Measurements from ENCODE around the gene HARS1.
A peak's percentile ranks its signal among the peaks of the same experiment; 100 is the strongest.
"Not testable (repeated sequence)": the region's sequence is repeated elsewhere in the genome, so short reads cannot be mapped to it uniquely, and the experiment has no call there.

HARS1 gene, protein sequence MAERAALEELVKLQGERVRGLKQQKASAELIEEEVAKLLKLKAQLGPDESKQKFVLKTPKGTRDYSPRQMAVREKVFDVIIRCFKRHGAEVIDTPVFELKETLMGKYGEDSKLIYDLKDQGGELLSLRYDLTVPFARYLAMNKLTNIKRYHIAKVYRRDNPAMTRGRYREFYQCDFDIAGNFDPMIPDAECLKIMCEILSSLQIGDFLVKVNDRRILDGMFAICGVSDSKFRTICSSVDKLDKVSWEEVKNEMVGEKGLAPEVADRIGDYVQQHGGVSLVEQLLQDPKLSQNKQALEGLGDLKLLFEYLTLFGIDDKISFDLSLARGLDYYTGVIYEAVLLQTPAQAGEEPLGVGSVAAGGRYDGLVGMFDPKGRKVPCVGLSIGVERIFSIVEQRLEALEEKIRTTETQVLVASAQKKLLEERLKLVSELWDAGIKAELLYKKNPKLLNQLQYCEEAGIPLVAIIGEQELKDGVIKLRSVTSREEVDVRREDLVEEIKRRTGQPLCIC

DNA sequence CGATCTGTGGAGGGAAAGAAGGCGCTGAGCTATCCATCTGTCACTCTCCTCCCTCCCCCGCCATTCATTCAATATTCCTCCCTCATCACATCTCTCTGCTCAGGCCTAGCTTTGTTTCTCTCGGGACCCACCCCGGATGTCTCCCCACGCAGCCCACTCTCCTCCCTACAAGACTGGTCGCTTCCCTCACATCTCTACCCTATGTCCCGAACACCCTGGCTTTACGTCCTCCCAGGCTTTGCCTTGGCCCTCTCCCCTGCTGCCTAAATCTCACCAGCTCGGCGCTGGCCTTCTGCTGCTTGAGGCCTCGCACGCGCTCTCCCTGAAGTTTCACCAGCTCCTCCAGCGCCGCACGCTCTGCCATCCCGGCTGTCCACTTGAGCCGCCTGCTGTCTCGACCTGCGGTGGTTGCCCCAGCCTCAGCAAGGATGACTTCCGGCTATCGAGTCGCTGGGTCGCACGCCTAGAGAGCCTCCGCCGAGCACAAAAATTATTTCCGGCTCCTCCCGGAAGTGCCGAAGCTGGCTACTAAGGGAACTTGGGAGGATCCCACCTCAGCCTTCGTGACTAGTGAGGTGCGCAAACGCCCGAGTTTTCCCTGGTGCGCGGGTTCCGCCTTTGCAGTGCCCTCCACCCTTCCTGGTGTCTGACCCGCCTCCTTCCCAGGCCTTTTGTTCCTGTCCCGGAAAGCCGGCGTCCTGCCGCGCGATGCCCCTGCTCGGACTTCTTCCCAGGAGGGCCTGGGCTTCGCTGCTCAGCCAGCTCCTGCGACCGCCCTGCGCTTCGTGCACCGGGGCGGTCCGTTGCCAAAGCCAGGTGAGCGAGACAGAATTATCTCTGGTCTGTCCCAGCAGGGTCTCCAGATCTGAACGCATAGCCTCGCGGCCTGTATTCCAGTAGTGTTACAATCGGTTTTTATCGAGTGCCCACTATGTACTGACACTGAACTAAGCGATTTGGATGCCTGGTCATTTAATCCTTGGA, at the start of gene HARS1, which contains the start of gene HARS2:
TSS of gene HARS1 (minus strand) at position 430 of the 984 bp plus-strand sequence. CDS start at position 364, 66 bp downstream.
TSS of gene HARS2 (plus strand) at position 515 of the 984 bp plus-strand sequence. CDS start at position 709, 194 bp downstream.
- peak; percentile 67 for DNase-seq

DNA sequence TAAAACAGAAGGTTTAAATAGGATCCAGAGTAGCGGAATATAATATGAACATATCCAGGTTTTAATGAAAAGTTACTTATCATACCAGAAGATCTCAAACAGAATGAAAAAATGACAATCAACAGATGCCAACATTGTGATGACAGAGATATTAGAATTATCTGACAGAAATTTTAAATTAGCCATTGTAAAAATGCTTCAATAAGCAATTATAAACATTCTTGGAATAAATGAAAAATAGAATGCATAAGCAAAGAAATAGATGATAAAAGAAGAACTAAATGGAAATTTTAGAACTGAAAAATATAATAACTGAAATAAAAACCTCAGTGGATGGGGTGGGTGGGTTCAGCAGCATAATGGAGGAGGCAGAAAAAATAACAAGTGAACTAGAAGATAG, 46.3 kb upstream of the HARS1 start:
- DNase-seq = no peak

DNA sequence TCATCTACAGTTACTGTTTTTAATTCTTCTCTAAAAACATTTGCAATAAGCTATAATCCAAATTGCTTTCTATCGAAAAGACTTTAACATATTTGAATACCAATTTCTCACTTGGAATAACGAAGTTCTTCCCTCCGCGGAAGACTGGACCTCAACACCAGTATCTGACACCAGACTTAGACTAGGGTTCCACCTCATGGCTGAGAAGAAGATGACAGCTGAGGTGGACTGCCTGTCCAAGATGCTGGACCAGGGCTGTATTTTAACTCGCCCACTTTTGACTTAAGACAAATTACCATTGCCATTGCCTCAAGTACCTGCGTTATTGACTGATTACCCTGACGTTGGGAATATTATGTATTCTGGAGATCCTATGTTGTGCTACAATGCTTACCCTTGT, 43.2 kb upstream of the HARS1 start:
- DNase-seq = no peak

DNA sequence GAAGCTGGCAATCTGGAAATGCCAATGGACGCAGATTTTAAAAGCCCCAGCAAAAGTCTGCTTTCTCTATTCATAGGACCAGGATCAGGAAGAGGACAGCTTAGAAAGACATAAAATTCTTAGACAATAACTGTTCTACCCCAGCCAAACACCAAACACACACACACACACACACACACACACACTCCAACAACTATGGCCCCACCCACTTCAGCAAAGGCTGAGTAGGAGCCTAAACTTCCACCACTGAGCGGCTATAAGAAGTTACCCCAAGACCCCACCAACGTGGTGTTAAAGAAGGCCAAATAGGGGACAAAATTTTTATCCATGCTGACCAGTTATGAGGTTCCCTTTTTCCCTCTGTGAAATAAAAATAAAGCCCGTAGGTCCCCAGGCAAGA, 41.9 kb upstream of the HARS1 start:
- no peak for DNase-seq

DNA sequence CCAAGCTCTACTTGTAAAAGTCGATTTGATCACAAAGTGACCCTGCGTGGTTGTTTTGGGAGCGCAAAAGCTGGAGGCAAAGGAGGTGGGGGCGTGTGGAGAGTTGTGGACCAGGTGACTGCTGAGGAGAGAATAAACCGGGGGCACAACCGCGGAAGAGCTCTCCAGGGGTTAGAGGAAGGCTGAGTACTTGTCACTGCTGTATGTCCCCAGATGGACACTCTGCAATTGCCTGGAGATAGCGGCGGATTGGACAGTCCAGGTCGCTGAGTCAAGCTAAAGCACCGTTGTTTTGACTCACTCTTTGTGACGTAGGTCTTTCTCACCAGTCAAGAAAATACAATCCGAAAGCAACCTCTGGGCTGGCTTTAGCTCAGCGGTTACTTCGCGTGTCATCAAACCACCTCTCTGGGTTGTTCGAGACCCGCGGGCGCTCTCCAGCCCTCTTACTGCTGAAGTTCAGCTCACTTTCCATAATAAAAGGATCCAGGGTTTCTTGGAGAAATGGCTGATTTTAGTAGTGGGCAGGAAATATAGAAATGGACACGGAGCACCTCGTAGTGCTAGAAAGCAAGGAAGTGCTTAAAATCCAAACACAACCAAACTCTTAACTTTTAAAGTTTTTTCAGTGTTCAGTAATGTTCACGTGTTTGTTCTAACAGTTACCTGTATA, 34.8 kb upstream of the HARS1 start:
- DNase-seq = peak; percentile 24

DNA sequence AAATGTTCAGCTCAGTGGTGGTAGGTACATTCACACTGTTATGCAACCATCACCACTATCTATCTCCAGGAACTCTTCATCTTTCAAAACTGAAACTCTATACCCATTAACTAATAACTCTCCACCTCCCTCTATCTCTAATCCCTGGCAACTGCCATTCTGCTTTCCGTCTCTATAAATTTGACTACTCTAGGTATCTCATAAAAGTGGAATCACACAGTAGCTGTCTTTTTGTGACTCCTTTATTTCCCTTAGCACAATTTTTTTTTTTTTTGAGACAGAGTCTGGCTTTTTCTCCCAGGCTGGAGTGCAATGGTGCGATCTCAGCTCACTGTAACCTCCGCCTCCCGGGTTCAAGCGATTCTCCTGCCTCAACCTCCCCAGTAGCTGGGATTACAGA, 30.2 kb upstream of the HARS1 start:
- DNase-seq = not testable (repeated sequence)

DNA sequence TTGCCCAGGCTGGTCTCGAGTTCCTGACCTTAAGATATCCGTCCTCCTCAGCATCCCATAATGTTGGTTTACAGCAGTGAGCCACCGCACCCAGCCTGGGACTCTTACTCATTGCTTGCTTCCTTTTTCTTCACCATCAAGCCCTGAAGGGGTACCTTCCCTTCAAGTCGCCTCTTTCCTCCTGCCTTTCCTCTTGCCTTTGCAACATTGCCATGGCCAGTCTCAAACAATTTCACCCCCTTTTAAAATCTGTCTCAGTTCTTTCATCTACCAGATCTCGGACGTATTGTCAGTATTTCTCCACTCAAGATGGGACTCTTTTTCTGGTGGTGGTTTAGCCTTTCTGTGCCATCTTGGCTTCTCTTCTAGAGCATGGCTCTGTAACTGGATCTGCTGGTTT, 29.6 kb upstream of the HARS1 start:
- not testable (repeated sequence) for DNase-seq

DNA sequence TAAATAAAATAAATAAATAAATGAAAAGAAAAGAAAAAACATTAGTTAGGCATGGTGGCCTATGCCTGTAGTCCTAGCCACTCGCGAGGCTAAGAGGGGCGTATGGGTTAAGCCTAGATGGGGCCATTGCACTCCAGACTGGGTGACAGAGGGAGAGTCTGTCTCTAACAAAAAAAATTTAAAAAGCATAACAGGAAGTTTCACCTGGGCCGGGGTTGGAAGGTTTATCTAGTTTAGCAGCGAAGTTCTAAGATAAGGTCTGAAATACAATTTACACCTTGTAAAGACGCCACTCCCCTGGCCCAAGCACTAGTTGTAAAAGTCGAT, 27.1 kb upstream of the HARS1 start:
- DNase-seq = no peak

DNA sequence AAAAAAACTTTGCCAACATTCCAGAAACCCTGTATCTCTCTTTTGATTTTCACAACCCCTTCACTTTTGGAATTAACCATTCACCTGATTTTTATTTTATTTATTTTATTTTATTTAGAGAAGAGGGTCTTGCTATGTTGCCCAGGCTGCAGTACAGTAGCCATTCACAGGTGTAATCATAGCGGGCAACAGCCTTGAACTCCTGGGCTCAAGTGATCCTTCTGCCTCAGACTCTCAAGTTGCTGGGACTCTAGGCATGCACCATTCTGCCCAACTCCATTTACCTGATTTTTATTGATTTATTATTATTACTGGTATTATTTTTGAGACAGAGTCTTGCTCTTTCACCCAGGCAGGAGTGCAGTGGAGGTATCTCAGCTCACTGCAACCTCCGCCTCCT, 25.1 kb upstream of the HARS1 start:
- DNase-seq = not testable (repeated sequence)

DNA sequence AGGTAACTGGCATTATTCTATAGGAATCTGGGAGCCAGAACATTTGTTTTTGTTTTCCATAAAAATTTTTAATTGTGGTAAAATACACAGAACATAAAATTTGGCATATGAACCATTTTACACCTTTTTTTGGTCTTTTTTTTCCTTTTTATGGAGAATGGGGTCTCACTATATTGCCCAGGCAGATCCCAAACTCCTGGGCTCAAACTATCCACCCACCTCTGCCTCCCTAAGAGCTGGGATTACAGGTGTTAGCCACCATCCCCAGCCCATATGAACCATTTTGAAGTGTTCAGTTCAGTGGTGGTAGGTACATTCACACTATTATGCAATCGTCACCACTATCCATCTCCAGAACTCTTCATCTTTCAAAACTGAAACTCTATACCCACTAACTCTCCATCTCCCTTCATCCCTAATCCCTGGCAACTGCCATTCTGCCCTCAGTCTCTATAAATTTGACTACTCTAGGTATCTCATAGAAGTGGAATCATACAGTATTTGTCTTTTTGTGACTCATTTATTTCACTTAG, 22.5 kb upstream of the HARS1 start:
- DNase-seq = no peak

DNA sequence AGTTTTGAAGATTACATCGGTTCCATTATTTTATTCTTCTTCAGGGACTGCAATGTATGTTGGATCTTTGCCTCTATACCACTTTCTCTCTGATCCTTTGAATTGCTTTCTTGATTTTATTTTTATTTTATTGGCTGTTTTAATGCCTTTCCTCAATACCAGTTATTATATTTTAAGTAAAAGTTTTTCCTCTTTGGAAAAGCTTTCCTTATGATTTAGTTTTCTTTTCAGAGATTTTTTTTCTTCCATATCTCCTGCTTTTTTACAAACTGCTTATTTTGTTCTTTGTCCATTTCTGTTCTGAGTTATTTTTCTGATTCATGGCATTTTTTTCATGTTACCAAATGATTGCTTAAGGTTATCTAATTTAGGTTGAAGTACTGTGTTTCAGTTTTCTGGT, 20.6 kb upstream of the HARS1 start:
- no peak for DNase-seq

DNA sequence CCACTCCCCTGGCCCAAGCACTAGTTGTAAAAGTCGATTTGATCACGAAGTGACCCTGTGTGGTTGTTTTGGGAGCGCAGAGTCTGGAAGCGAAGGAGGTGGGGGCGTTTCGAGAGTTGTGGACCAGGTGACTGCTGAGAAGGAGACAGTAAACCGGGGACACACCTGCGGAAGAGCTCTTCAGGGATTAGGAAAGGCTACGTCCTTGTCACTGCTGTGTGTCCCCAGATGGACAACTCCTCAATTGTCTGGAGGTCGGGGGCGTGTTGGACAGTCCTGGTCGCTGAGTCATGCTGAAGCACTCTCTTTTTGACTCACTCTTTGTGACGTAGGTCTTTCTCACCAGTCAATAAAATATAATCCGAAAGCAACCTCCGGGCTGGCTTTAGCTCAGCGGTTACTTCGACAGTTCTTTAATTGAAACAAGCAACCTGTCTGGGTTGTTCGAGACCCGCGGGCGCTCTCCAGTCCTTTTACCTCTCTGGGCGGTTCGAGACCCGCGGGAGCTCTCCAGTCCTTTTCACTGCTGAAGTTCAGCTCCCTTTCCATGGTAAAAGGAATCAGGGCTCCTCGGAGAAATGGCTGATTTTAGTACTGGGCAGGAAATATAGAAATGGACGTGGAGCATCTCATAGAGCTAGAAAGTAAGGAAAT, 19.9 kb upstream of the HARS1 start:
- peak; percentile 73 for DNase-seq

DNA sequence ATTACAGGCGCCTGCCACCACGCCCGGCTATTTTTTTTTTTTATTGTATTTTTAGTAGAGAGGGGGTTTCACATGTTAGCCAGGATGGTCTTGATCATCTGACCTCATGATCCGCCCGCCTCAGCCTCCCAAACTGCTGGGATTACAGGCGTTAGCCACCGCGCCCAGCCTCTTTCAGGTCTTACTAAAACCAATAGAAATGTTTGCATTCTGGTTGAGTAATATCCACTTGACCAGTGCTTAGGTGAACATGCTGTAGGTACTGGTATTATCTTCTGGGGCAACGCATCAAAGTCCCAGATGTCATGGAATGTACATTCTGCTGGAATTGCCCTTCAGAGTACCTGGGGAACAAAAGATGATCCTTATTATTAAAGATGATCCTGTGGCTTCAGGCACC, 17.6 kb upstream of the HARS1 start:
- not testable (repeated sequence) for DNase-seq

DNA sequence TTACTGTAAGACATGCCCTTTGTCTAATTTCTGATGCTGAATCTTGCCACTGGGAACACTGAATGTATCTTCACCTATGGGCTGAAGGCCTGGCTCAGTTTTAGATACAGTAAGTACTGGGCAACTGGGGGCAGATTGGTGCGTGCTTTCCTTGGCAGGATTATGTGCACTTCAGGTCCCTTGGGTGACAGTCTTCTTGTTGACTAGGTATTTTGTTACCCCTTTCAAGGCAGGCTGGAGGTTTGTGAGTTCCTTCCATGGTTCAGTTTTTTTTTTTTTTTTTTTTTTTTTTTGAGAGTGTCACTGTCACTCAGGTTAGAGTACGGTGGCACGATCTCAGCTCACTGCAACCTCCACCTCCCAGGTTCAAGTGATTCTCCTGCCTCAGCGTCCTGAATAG, 16.6 kb upstream of the HARS1 start:
- no peak for DNase-seq

DNA sequence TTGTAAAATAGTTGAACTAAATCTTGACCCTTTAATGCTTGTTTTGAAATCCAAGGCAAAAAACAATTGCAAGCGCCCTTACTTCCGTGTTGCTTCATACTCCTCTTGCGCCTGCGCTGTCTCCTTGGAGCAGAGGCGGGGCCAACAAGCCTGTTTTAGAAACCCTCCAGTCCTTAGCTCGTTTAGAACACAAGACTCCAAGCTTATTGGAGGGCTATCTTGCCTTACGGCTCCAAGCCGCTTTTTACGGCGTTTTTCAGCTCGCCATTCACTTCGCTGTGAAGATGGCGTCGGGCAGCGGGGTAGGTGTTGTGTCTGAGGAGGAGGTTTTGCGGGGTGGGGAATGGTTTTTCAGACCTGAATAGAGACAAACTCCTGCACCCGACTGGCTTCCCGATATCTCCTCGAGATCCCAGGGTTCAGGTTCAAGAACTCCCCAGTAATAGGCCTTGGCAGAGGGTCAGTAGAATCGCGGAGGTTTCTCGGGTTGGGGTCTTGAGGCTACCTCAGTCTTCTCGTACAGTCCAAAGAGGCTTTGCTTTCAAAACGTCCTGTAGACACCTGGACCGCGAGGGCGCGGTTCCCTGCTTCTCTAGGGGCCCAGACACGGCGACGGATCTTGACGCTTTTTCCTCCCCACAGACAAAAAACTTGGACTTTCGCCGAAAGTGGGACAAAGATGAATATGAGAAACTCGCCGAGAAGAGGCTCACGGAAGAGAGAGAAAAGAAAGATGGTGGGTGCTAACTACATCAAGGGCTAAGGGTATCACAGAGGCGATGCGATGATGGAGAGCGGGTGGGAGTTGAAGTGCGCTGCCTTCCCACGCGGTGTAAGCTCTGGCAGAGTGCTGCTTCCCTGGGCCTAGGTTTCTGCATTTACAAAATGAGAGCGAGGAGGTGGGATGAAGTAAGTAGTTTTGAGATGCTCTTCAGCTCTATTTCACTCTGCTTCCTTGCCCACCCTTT, 9.3 kb upstream of the HARS1 start, which contains the start of gene ZMAT2:
TSS of gene ZMAT2 (plus strand) at position 271 of the 968 bp plus-strand sequence. CDS start at position 285, 14 bp downstream.
- peak; percentile 90 for DNase-seq

DNA sequence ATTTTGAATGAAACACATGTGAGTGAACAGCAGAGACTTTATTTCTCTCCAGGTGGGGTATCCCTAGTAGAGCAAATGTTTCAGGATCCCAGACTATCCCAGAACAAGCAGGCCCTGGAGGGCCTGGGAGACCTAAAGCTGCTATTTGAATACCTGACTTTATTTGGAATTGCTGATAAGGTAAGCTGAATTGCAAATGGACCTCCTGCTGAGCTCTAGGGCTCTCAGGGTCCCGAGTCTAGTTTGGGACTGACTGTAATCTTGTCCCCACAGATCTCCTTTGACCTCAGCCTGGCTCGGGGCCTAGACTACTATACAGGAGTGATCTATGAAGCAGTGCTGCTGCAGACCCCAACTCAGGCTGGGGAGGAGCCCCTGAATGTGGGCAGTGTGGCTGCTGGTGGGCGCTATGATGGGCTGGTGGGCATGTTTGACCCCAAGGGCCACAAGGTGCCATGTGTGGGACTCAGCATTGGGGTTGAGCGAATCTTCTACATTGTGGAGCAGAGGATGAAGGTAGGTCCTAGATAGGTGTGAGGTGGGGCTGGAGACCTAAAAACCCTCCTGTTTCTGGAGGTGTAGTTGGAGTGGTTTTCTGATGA, 5.8 kb upstream of the HARS1 start:
- no peak for DNase-seq

DNA sequence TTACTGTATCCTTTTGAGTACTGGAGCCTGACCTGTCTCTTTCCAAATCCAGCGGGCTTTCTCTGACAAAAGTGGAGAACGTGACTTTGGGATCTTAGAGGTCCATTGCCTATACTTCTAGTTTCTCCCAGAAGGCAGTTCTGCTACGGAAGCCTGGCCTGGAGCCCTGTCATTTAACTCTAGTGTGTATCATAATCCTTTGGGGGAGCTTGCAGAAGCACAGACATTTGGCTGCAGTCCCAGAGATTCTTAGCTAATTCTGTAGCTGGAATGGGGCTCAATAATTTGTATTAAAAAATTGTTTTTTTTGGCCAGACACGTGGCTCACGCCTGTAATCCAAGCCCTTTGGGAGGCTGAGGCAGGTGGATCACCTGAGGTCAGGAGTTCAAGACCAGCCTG, 3.1 kb upstream of the HARS1 start:
- DNase-seq = no peak

DNA sequence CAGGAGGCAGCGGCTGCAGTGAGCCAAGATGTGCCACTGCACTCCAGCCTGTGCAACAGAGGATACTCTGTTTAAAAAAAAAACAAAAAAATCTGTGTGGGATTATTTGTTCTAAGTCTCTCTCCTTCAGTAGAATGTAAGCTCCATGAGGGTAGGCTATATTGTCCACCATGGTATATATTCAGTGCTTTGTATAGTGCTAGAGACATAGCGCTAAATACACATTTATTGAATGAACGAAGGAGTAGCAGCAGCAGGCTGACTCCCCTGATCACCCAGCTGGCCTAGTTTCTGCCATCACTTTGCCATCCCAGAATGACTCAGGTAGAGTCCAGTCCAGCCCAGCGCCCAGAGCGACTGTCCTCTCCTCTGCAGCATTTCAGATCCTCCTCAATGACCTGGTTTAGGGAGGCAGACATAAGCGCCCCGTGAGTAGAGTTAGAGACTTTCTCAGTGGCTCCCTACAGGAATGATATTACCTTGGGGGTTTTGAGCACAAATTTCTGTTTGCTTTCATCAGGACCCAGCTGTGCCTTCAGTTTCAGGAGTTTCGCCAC, 716 bp downstream of the HARS1 start:
- DNase-seq = no peak

DNA sequence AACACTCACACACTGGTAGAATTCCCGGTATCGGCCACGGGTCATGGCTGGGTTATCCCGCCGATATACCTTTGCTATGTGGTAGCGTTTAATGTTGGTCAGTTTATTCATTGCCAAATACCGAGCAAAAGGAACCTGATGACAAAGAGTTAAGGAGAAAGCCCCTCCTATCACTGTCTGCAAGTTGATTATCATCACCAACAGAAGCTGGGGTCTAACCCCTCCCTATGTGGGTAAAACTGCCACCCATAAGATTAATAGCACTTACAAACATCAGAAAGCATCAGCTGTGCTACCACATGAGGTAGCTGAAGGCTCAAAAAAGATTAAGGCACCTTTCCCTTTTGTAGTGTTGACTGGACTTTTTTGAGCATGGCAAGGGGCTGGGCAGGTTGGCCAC, 12.2 kb downstream of the HARS1 start:
- DNase-seq = no peak

DNA sequence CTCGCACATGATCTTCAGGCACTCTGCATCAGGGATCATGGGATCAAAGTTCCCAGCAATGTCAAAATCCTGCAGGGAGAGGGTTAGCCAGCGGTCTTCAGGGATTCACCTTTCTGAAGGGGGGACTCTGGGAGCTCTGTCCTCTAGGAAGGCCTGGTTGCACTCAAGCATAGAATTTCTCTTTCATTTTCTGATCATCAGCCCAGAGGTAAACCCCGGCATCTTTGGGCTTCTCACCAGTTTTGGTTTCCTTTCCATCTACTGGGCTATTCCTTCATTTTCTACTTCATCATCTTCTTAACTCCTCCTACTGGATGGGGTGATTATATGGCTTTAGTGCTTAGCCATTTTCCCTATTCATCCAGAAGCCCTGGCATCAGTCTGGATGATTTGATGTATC, 13.2 kb downstream of the HARS1 start:
- DNase-seq = no peak
